Psoas muscle (tissue), 8 donors: ENCODE results near the gene LSM10. TPM values are rescaled to one million over a fixed set of nuclear protein-coding genes. Genes with fewer than 3 reads are reported as not detected.
A peak's percentile ranks its signal among the peaks of the same experiment; 100 is the strongest.

ENCODE experiments used
- ATAC-seq, 4 donors: fragments of 200-7000 bp; cut with Tn5 transposase; one replicate each; pipeline ENCODE4 v1.9.1; 2020; ENCODE audit warnings: moderate library complexity in 3 of 4, mild to moderate bottlenecking in 2 of 4
- DNase-seq, 2 donors: peaks; one replicate each; pipeline ENCODE4 v3.0.0-alpha.2; 2020
- H3K27ac ChIP-seq: fragments of 200-600 bp; one replicate; pipeline ENCODE4 v1.8.0; 2022
- H3K27me3 ChIP-seq, 3 donors: fragments of 200-600 bp in 1 of 3; one replicate each; pipeline versions ENCODE4 v1.6.1 to v1.8.0; 2013 to 2022; ENCODE audit warnings: low read length in 2 of 3, mild to moderate bottlenecking in 2 of 3, moderate library complexity in 1 of 3; ENCODE audit not compliant: insufficient read depth in 3 of 3
- H3K36me3 ChIP-seq, 2 donors: fragments of 200-600 bp in 1 of 2; one replicate each; pipeline versions ENCODE4 v1.6.1 to v1.8.0; 2013 to 2022; ENCODE audit warnings: low read depth in 1 of 2, mild to moderate bottlenecking in 1 of 2, moderate library complexity in 1 of 2; ENCODE audit not compliant: insufficient read depth in 1 of 2
- H3K4me1 ChIP-seq: fragments of 200-600 bp; one replicate; pipeline ENCODE4 v1.8.0; 2022
- H3K4me3 ChIP-seq: fragments of 200-600 bp; one replicate; pipeline ENCODE4 v1.8.0; 2022; ENCODE audit warnings: mild to moderate bottlenecking
- H3K9me3 ChIP-seq: fragments of 200-600 bp; one replicate; pipeline ENCODE4 v1.8.0; 2022
- WGBS, 3 donors: extraction: QIAGEN DNeasy Blood & Tissue Kit; methylation state at CpG; one replicate each; pipeline versions ENCODE4 v1.1.6 to v1.1.7; 2013; 5-methylcytosine and 5-hydroxymethylcytosine counted together
- intact Hi-C, 2 donors: fragments of 100-400 bp; cut with DNase I; formaldehyde crosslinking; loops; one replicate each; pipeline versions ENCODE4 v1.11.0 to v1.14.2; 2022
- polyA plus RNA-seq, 3 donors: library from polyadenylated mRNA; stranded (reverse); fragments of 200-250 nt; gene quantifications; one replicate each; pipeline ENCODE4 v1.2.3, GENCODE V29; 2013
- total RNA-seq, 4 donors: library from RNA; stranded (reverse); fragmentation: NEBNext Ultra II Directional in 2 of 4; extraction: Animal tissue kit (Norgen Biotek cat#: 25700) in 2 of 4; gene quantifications; one replicate each; pipeline versions ENCODE4 v1.2.1 to v1.2.4, GENCODE V29; 2021 to 2023
- TF ChIP-seq, protein P1 (sequence below): fragments of 200-600 bp; IDR thresholded peaks from one replicate; pipeline ENCODE4 v1.8.0; 2022; ENCODE audit warnings: antibody characterized with exemption
- donor health status: healthy with polysubstance abuse.
- donor health status: DM: no; HTN: no; CAD: no; lungs with moderate emphysema.
- donor health status: Bipolar disorder and iron deficiency.
- donor health status: healthy.
- donor health status: DM: yes; HTN: yes; CAD: no.
- donor health status: DM: no; HTN: no; CAD: no.
- donor health status: DM: no; HTN: no; CAD: no.
- donor health status: DM: yes; HTN: yes; CAD: no.

The LSM10 gene
- total and polyA plus RNA-seq, 7 donors = 80.3 to 246 (median 102) TPM

DNA sequence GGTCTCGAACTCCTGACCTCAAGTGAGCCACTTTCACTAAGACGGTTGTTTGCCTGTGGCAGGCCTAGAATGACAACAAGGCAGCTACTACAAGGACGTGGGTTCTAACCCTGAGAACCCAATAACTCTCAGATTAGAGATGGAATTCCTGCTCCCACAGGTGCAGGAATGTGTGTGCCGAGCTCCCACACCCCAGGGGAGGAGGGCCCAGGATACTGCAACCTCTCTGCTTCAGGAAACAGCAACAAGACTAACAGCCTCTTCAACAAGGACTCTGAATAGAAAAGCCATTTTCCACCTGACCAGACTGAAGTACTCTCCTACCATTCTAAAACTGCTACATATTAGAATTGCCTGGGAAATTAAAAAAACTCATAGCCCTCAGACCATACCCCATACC, 4.9 kb downstream of the LSM10 start:
- TF ChIP-seq, protein P1, sequence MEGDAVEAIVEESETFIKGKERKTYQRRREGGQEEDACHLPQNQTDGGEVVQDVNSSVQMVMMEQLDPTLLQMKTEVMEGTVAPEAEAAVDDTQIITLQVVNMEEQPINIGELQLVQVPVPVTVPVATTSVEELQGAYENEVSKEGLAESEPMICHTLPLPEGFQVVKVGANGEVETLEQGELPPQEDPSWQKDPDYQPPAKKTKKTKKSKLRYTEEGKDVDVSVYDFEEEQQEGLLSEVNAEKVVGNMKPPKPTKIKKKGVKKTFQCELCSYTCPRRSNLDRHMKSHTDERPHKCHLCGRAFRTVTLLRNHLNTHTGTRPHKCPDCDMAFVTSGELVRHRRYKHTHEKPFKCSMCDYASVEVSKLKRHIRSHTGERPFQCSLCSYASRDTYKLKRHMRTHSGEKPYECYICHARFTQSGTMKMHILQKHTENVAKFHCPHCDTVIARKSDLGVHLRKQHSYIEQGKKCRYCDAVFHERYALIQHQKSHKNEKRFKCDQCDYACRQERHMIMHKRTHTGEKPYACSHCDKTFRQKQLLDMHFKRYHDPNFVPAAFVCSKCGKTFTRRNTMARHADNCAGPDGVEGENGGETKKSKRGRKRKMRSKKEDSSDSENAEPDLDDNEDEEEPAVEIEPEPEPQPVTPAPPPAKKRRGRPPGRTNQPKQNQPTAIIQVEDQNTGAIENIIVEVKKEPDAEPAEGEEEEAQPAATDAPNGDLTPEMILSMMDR = no peak
- intact Hi-C loops = no loop called here
- Histone ChIP-seq H3K36me3 (peaks cover 5 to 37% of the 10 kb centered on the region in 2 donors), H3K9me3 (no peaks in the 10 kb centered on the region), H3K4me3 (no peak overlapping the region), H3K4me1 (peaks cover 62% of the 10 kb centered on the region), H3K27me3 (no peaks in the 10 kb centered on the region), H3K27ac (peak overlapping the region; percentile 92)
- no peak for DNase-seq
- ATAC-seq = no peak
- WGBS, 3 donors = 90 to 92% (median 92%) methylated on average over 4 of the region's 4 CpGs

DNA sequence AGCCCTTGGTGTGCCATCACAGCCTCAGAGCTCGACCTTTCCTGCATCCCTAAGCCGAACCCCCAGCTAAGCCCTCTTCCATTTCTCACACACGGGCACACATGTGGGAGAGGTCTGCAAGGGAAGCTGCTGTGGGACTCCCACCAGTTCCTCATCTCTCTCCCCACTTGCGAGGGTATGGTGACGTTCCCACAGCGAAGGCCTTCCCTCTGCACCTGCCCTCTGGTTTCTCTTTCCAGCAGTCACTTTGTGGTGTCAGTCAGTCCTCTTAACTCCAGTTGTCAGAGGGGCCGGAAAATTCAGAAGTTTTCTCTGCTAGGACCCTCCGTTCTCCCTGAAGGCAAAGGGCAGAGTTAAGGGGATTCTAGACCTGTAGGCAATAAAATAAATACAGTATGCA, 6.4 kb downstream of the LSM10 start:
- WGBS, 3 donors = 87 to 93% (median 87%) methylated on average over 8 of the region's 8 CpGs
- TF ChIP-seq, protein P1 = no peak
- DNase-seq (no peak), ATAC-seq (no peak)
- no peaks in the 10 kb centered on the region for H3K27me3 ChIP-seq
- H3K4me1 ChIP-seq = peaks cover 68% of the 10 kb centered on the region
- H3K27ac ChIP-seq = peak overlapping the region; percentile 92
- H3K4me3 ChIP-seq = no peak overlapping the region
- no peaks in the 10 kb centered on the region for H3K9me3 ChIP-seq
- intact Hi-C loops = no loop called here
- H3K36me3 ChIP-seq = peaks cover 5 to 37% of the 10 kb centered on the region in 2 donors

- DNase-seq = no peak
- Histone ChIP-seq H3K27ac (peak overlapping the region; percentile 92), H3K9me3 (no peaks in the 10 kb centered on the region), H3K27me3 (no peaks in the 10 kb centered on the region), H3K36me3 (peaks cover 5 to 37% of the 10 kb centered on the region in 2 donors), H3K4me1 (peaks cover 66% of the 10 kb centered on the region), H3K4me3 (no peak overlapping the region)
- WGBS, 3 donors = 75 to 90% (median 77%) methylated on average over 2 of the region's 2 CpGs
- intact Hi-C loops = no loop called here
- ATAC-seq = no peak
- TF ChIP-seq, protein P1 = no peak
Observed at GRCh38 chr1:36390411-36390810, 7.3 kb downstream of the LSM10 start.

DNA sequence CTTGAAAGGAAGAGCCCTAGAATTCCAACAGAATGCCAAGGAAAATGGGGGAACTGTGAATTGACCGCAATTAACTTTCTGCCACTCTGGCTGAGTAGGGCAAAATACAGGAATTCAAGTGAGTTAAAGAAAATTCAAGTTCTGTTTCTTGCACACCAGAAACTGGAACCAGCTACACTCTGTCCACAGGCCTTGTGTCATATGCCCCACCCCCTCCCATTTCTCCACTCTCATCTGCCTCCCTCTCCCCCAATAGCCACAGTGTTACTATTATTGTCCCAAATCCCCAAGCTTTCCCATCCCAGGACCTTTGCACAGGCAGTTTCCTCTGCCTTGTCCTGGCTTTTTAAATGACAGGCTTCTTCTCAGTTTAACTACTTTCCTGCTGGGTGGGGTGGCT, 7.7 kb downstream of the LSM10 start:
- Histone ChIP-seq H3K27me3 (no peaks in the 10 kb centered on the region), H3K36me3 (peaks cover 5 to 37% of the 10 kb centered on the region in 2 donors), H3K9me3 (no peaks in the 10 kb centered on the region), H3K4me1 (peaks cover 65% of the 10 kb centered on the region), H3K4me3 (no peak overlapping the region), H3K27ac (peak overlapping the region; percentile 92)
- WGBS, 3 donors = 87 to 95% (median 93%) methylated on average over 1 of the region's 1 CpG
- intact Hi-C loops = loop anchor here in 1 of 2 donors (10.0 kb wide), 1 partner anchor 235 kb away; the partner anchor contains the start of gene MAP7D1
- no peak for ATAC-seq
- no peak for DNase-seq
- TF ChIP-seq, protein P1 = no peak

- Histone ChIP-seq H3K27me3 (no peaks in the 10 kb centered on the region), H3K4me3 (peak overlapping the region; percentile 17), H3K9me3 (no peaks in the 10 kb centered on the region), H3K27ac (peak overlapping the region; percentile 92), H3K36me3 (peaks cover 5 to 36% of the 10 kb centered on the region in 2 donors), H3K4me1 (peaks cover 64% of the 10 kb centered on the region)
- 21 to 39% (median 27%) methylated on average over 2 of the region's 2 CpGs for WGBS, 3 donors
- TF ChIP-seq, protein P1 = no peak
- no peak for ATAC-seq
- no peak for DNase-seq
- intact Hi-C loops = loop anchor here in 1 of 2 donors (10.0 kb wide), 1 partner anchor 234 kb away; the partner anchor contains the start of gene MAP7D1
Observed at GRCh38 chr1:36389261-36389660, 8.4 kb downstream of the LSM10 start.
